HG03097 (cell line): ENCODE measurements around the gene TMEM132A.

Experiments used
- ATAC-seq: cut with Tn5 transposase; IDR thresholded peaks from one replicate; pipeline ENCODE4 v1.9.1; 2021; ENCODE audit not compliant: unreplicated experiment, low FRiP score

Gene TMEM132A

GRCh38 chr11:60978546-60979380 lies 54.5 kb downstream of the TMEM132A start:
- no peak for ATAC-seq

GRCh38 chr11:60981515-60981914 lies 57.3 kb downstream of the TMEM132A start:
- ATAC-seq: no peak

GRCh38 chr11:60982184-60982583 lies 57.9 kb downstream of the TMEM132A start:
- no peak for ATAC-seq

GRCh38 chr11:60984149-60984548 lies 59.9 kb downstream of the TMEM132A start:
- ATAC-seq: no peak

GRCh38 chr11:60984636-60985035 lies 60.4 kb downstream of the TMEM132A start:
- ATAC-seq: no peak

- no peak for ATAC-seq
Observed at GRCh38 chr11:60985501-60985900, 61.2 kb downstream of the TMEM132A start.

- ATAC-seq: no peak
Observed at GRCh38 chr11:60985991-60986915, 62.0 kb downstream of the TMEM132A start.
